SK-N-SH treated with all-trans-retinoic acid at 6 μM for 48 hours (cell line): ENCODE data around the gene GCSH.

Source experiments
- ATAC-seq: fragments of 200-7000 bp; cut with Tn5 transposase; 3 replicates; pipeline ENCODE4 v1.9.1; 2020; ENCODE audit warnings: mild to moderate bottlenecking, moderate library complexity
- ARNTL ChIP-seq: fragments of 450-650 bp; formaldehyde crosslinking; IDR thresholded peaks from 2 replicates; pipeline ENCODE4 v1.5.0; 2020; ENCODE audit warnings: low read depth, mild to moderate bottlenecking, moderate library complexity, borderline replicate concordance
- CSDC2 ChIP-seq: fragments of 250-450 bp; sonication (Bioruptor Pico); IDR thresholded peaks from 2 replicates; pipeline ENCODE4 v1.5.0; 2020; ENCODE audit warnings: mild to moderate bottlenecking, moderate library complexity
- ESRRG ChIP-seq: fragments of 250-450 bp; sonication (Bioruptor Pico); IDR thresholded peaks from 2 replicates; pipeline ENCODE4 v1.6.1; 2021; ENCODE audit warnings: mild to moderate bottlenecking
- GLIS3 ChIP-seq: fragments of 250-450 bp; sonication (Bioruptor Pico); IDR thresholded peaks from 2 replicates; pipeline ENCODE4 v1.5.0; 2020; ENCODE audit warnings: mild to moderate bottlenecking, moderate library complexity
- ISL1 ChIP-seq: fragments of 250-450 bp; sonication (Bioruptor Pico); IDR thresholded peaks from 2 replicates; pipeline ENCODE4 v2.1.2; 2022; ENCODE audit warnings: mild to moderate bottlenecking, moderate library complexity
- OSR1 ChIP-seq: fragments of 250-450 bp; sonication (Bioruptor Pico); IDR thresholded peaks from 2 replicates; pipeline ENCODE4 v1.8.0; 2022; ENCODE audit warnings: moderate library complexity, mild to moderate bottlenecking, inconsistent platforms
- PPARA ChIP-seq: fragments of 250-450 bp; sonication (Bioruptor Pico); IDR thresholded peaks from 2 replicates; pipeline ENCODE4 v1.5.0; 2020; ENCODE audit warnings: mild to moderate bottlenecking, borderline replicate concordance
- RARB ChIP-seq: fragments of 250-450 bp; sonication (Bioruptor Pico); IDR thresholded peaks from 2 replicates; pipeline ENCODE4 v1.8.0; 2021; ENCODE audit warnings: mild to moderate bottlenecking, moderate library complexity
- TCF4 ChIP-seq: fragments of 250-450 bp; sonication (Bioruptor Pico); IDR thresholded peaks from 2 replicates; pipeline ENCODE4 v1.8.0; 2021; ENCODE audit warnings: mild to moderate bottlenecking, moderate library complexity, borderline replicate concordance
- TOX ChIP-seq: fragments of 250-450 bp; sonication (Bioruptor Pico); IDR thresholded peaks from 2 replicates; pipeline ENCODE4 v1.8.0; 2021; ENCODE audit warnings: mild to moderate bottlenecking, moderate library complexity, borderline replicate concordance
- ZC3H10 ChIP-seq: fragments of 250-450 bp; sonication (Bioruptor Pico); IDR thresholded peaks from 2 replicates; pipeline ENCODE4 v1.5.1; 2021; ENCODE audit warnings: mild to moderate bottlenecking, moderate library complexity
- ZFP3 ChIP-seq: fragments of 250-450 bp; sonication (Bioruptor Pico); IDR thresholded peaks from 2 replicates; pipeline ENCODE4 v1.5.0; 2020; ENCODE audit warnings: mild to moderate bottlenecking, moderate library complexity
- ZFP30 ChIP-seq: fragments of 450-650 bp; formaldehyde crosslinking; IDR thresholded peaks from 2 replicates; pipeline ENCODE4 v1.5.0; 2022; ENCODE audit warnings: mild to moderate bottlenecking, moderate library complexity
- ZNF565 ChIP-seq: fragments of 450-650 bp; formaldehyde crosslinking; conservative IDR thresholded peaks from 2 replicates; pipeline ENCODE4 v1.5.0; 2020; ENCODE audit warnings: low read depth, mild to moderate bottlenecking, moderate library complexity
- ZNF70 ChIP-seq: fragments of 450-650 bp; formaldehyde crosslinking; IDR thresholded peaks from 2 replicates; pipeline ENCODE4 v1.5.0; 2020; ENCODE audit warnings: mild to moderate bottlenecking, moderate library complexity
- ZNF8 ChIP-seq: fragments of 450-650 bp; formaldehyde crosslinking; IDR thresholded peaks from 2 replicates; pipeline ENCODE4 v1.5.0; 2020; ENCODE audit warnings: mild to moderate bottlenecking, moderate library complexity
- TF ChIP-seq, protein P1 (sequence below): fragments of 250-450 bp; sonication (Bioruptor Pico); IDR thresholded peaks from 2 replicates; pipeline ENCODE4 v1.8.0; 2020; ENCODE audit warnings: mild to moderate bottlenecking, moderate library complexity, borderline replicate concordance
- TF ChIP-seq, protein P2 (sequence below): fragments of 250-450 bp; sonication (Bioruptor Pico); IDR thresholded peaks from 2 replicates; pipeline ENCODE4 v1.5.1; 2020; ENCODE audit warnings: low read depth, mild to moderate bottlenecking, moderate library complexity
- TF ChIP-seq, protein P3 (sequence below): fragments of 250-450 bp; sonication (Bioruptor Pico); IDR thresholded peaks from 2 replicates; pipeline ENCODE4 v1.5.1; 2021; ENCODE audit warnings: mild to moderate bottlenecking, moderate library complexity
- TF ChIP-seq, protein P4 (sequence below): fragments of 250-450 bp; sonication (Bioruptor Pico); IDR thresholded peaks from 2 replicates; pipeline ENCODE4 v1.8.0; 2021; ENCODE audit warnings: low read depth, mild to moderate bottlenecking, moderate library complexity, borderline replicate concordance
- TF ChIP-seq, protein P5 (sequence below): fragments of 250-450 bp; sonication (Bioruptor Pico); IDR thresholded peaks from 2 replicates; pipeline ENCODE4 v1.5.0; 2020; ENCODE audit warnings: mild to moderate bottlenecking, moderate library complexity

The GCSH gene

DNA sequence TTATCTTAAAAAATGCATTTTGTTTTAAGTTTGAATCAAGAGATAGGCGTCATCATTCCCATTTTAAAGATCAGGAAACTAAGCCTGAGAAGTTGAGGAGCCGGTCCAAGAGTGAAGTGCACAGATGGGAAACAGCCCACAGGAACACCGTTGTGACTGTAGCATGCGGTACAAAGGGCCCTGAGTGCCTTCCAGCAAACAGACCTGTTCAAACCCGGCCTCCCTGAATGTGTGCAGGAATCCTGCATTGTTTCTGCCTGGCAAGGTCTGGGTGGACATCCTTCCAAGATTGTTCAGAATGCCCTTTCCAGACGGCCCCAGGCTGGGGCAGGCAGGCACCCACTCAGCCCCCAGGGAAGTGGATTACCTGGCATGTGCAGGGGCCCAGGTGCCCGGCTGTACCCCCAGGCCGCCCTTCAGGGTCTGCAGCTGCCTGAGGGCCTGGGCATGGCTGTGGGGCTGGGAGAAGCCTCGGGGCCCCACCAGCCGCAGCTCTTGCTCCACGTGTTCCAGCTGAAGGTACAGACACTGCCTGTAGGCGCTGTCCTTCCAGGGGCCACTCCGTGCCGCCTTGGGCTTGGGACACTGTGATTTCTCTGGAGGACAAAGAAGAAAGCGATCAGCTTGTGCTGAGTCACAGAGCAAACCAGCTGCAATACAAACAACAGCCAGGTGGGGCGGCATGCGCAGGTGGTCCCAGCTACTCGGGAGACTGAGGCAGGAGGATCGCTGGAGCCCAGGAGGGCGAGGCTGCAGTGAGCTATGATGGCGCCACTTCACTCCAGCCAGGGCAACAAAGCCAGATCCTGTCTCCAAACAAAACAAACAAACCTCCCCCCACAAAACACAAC, 45.0 kb upstream of the GCSH start:
- TF ChIP-seq, protein P1, sequence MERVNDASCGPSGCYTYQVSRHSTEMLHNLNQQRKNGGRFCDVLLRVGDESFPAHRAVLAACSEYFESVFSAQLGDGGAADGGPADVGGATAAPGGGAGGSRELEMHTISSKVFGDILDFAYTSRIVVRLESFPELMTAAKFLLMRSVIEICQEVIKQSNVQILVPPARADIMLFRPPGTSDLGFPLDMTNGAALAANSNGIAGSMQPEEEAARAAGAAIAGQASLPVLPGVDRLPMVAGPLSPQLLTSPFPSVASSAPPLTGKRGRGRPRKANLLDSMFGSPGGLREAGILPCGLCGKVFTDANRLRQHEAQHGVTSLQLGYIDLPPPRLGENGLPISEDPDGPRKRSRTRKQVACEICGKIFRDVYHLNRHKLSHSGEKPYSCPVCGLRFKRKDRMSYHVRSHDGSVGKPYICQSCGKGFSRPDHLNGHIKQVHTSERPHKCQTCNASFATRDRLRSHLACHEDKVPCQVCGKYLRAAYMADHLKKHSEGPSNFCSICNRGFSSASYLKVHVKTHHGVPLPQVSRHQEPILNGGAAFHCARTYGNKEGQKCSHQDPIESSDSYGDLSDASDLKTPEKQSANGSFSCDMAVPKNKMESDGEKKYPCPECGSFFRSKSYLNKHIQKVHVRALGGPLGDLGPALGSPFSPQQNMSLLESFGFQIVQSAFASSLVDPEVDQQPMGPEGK (CRISPR knock-in tag) = no peak
- TF ChIP-seq RARB (no peak), CSDC2 (CRISPR knock-in tag) (no peak), TCF4 (no peak), GLIS3 (CRISPR knock-in tag) (no peak), ZNF8 (CRISPR knock-in tag) (no peak), ZC3H10 (no peak), ZFP3 (CRISPR knock-in tag) (no peak), PPARA (CRISPR knock-in tag) (no peak), ZNF70 (no peak), ESRRG (CRISPR knock-in tag) (no peak), ZFP30 (CRISPR knock-in tag) (no peak), ARNTL (CRISPR knock-in tag) (no peak), TOX (CRISPR knock-in tag) (no peak), OSR1 (no peak), ISL1 (CRISPR knock-in tag) (no peak)
- TF ChIP-seq, protein P2, sequence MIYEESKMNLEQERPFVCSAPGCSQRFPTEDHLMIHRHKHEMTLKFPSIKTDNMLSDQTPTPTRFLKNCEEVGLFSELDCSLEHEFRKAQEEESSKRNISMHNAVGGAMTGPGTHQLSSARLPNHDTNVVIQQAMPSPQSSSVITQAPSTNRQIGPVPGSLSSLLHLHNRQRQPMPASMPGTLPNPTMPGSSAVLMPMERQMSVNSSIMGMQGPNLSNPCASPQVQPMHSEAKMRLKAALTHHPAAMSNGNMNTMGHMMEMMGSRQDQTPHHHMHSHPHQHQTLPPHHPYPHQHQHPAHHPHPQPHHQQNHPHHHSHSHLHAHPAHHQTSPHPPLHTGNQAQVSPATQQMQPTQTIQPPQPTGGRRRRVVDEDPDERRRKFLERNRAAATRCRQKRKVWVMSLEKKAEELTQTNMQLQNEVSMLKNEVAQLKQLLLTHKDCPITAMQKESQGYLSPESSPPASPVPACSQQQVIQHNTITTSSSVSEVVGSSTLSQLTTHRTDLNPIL = no peak
- TF ChIP-seq, protein P3, sequence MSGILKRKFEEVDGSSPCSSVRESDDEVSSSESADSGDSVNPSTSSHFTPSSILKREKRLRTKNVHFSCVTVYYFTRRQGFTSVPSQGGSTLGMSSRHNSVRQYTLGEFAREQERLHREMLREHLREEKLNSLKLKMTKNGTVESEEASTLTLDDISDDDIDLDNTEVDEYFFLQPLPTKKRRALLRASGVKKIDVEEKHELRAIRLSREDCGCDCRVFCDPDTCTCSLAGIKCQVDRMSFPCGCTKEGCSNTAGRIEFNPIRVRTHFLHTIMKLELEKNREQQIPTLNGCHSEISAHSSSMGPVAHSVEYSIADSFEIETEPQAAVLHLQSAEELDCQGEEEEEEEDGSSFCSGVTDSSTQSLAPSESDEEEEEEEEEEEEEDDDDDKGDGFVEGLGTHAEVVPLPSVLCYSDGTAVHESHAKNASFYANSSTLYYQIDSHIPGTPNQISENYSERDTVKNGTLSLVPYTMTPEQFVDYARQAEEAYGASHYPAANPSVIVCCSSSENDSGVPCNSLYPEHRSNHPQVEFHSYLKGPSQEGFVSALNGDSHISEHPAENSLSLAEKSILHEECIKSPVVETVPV (CRISPR knock-in tag) = no peak
- TF ChIP-seq, protein P4, sequence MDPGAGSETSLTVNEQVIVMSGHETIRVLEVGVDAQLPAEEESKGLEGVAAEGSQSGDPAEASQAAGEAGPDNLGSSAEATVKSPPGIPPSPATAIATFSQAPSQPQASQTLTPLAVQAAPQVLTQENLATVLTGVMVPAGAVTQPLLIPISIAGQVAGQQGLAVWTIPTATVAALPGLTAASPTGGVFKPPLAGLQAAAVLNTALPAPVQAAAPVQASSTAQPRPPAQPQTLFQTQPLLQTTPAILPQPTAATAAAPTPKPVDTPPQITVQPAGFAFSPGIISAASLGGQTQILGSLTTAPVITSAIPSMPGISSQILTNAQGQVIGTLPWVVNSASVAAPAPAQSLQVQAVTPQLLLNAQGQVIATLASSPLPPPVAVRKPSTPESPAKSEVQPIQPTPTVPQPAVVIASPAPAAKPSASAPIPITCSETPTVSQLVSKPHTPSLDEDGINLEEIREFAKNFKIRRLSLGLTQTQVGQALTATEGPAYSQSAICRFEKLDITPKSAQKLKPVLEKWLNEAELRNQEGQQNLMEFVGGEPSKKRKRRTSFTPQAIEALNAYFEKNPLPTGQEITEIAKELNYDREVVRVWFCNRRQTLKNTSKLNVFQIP = no peak
- ATAC-seq = peak; percentile 41; the same call in 1 of the 3 replicates

DNA sequence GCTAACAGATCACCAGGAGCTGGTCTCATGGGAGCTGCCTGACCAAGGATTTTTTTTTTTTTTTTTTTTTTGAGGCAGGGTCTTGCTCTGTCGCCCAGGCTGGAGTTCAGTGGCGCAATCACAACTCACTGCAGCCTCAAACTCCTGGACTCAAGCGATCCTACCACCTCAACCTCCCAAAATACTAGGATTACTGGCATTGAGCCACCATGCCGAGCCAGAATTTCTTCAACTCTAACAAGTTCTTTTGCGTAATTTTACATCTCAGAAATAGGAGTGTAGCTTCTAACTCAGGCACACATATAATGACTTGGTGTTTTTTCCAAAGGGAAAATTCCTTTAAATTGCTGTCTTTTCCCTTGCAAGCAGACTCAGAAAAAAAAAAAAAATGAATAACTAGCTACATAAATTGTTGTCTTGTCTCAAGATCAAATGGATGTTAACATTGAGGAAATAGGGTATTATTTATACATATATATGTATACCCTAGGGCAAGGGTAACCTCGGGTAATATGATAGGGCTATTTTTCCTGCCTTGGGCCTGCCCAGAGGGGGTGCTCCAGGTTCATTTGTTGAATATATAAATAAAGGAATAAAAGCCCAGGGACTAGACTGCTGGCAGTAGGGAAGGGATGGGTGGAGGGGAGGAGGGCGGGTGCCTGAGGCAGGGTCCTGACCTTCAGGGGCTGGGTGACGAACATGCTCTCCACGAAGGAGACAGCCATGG, 42.8 kb upstream of the GCSH start:
- TF ChIP-seq, protein P2 = no peak
- TF ChIP-seq ZNF70 (no peak), CSDC2 (CRISPR knock-in tag) (no peak), ARNTL (CRISPR knock-in tag) (no peak), ZNF565 (CRISPR knock-in tag) (no peak), ZC3H10 (no peak), ZNF8 (CRISPR knock-in tag) (no peak), TOX (CRISPR knock-in tag) (no peak)
- TF ChIP-seq, protein P5, sequence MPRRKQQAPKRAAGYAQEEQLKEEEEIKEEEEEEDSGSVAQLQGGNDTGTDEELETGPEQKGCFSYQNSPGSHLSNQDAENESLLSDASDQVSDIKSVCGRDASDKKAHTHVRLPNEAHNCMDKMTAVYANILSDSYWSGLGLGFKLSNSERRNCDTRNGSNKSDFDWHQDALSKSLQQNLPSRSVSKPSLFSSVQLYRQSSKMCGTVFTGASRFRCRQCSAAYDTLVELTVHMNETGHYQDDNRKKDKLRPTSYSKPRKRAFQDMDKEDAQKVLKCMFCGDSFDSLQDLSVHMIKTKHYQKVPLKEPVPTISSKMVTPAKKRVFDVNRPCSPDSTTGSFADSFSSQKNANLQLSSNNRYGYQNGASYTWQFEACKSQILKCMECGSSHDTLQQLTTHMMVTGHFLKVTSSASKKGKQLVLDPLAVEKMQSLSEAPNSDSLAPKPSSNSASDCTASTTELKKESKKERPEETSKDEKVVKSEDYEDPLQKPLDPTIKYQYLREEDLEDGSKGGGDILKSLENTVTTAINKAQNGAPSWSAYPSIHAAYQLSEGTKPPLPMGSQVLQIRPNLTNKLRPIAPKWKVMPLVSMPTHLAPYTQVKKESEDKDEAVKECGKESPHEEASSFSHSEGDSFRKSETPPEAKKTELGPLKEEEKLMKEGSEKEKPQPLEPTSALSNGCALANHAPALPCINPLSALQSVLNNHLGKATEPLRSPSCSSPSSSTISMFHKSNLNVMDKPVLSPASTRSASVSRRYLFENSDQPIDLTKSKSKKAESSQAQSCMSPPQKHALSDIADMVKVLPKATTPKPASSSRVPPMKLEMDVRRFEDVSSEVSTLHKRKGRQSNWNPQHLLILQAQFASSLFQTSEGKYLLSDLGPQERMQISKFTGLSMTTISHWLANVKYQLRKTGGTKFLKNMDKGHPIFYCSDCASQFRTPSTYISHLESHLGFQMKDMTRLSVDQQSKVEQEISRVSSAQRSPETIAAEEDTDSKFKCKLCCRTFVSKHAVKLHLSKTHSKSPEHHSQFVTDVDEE = no peak

More for the DNA sequence above, 42.8 kb upstream of the GCSH start:
- no peak for ATAC-seq
